Measurements from ENCODE around the gene ZBED4.

DNA sequence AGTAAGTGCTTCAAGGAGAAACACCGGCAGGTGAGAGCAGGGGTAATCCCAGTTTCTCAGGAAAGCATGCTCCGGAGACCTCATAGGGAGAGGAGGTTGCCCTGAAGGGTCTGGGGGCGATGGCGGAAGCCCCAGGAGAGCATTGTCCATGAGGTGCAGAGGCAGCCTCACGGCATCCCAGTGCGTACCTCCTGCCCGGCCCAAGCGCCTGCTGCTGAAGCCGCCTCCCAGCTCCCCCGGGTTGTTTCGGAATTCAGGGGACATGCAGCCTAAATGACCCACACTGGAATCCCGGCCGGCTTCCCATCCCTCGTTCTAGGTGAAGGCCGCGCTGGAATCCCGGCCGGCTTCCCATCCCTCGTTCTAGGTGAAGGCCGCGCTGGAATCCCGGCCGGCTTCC is 2.7 kb downstream of the ZBED4 start:
- no peak for TF ChIP-seq CTCF (conservative IDR thresholded peaks at IDR 0.05; ENCODE audit: low read depth, low read length)
- no peak for TF ChIP-seq EZH2 (IDR thresholded peaks at IDR 0.05; ENCODE audit: borderline replicate concordance, low read depth, low read length, poor library complexity, severe bottlenecking)

All from A673 (cell line).